Measurements from ENCODE around the gene POC1B.

DNA sequence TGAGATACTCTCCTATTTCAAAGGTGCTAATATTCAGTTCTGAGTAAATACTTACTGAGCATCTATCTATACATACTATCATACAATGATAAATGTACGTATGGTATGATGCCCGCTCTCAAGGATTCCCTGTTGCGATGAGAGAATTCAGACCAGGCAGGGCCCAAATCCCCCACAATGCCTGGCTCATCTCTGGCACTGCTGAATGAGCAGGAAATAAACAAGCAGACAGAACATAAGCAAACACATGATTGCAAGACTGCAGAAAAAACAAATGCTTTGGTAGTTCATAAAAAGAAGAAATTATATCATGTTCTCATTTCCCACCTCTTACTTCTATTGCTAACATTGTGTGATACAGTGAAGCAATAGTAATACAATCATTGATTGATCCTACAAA, 96.3 kb downstream of the POC1B start:
- no peak for TF ChIP-seq TAF1 (IDR thresholded peaks at IDR 0.05; ENCODE audit: low read depth)
- TF ChIP-seq, protein P1, sequence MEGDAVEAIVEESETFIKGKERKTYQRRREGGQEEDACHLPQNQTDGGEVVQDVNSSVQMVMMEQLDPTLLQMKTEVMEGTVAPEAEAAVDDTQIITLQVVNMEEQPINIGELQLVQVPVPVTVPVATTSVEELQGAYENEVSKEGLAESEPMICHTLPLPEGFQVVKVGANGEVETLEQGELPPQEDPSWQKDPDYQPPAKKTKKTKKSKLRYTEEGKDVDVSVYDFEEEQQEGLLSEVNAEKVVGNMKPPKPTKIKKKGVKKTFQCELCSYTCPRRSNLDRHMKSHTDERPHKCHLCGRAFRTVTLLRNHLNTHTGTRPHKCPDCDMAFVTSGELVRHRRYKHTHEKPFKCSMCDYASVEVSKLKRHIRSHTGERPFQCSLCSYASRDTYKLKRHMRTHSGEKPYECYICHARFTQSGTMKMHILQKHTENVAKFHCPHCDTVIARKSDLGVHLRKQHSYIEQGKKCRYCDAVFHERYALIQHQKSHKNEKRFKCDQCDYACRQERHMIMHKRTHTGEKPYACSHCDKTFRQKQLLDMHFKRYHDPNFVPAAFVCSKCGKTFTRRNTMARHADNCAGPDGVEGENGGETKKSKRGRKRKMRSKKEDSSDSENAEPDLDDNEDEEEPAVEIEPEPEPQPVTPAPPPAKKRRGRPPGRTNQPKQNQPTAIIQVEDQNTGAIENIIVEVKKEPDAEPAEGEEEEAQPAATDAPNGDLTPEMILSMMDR (IDR thresholded peaks at IDR 0.05; ENCODE audit: poor library complexity, severe bottlenecking) = no peak
- no peak for TF ChIP-seq POLR2AphosphoS5 (IDR thresholded peaks at IDR 0.05)
- TF ChIP-seq, protein P2, sequence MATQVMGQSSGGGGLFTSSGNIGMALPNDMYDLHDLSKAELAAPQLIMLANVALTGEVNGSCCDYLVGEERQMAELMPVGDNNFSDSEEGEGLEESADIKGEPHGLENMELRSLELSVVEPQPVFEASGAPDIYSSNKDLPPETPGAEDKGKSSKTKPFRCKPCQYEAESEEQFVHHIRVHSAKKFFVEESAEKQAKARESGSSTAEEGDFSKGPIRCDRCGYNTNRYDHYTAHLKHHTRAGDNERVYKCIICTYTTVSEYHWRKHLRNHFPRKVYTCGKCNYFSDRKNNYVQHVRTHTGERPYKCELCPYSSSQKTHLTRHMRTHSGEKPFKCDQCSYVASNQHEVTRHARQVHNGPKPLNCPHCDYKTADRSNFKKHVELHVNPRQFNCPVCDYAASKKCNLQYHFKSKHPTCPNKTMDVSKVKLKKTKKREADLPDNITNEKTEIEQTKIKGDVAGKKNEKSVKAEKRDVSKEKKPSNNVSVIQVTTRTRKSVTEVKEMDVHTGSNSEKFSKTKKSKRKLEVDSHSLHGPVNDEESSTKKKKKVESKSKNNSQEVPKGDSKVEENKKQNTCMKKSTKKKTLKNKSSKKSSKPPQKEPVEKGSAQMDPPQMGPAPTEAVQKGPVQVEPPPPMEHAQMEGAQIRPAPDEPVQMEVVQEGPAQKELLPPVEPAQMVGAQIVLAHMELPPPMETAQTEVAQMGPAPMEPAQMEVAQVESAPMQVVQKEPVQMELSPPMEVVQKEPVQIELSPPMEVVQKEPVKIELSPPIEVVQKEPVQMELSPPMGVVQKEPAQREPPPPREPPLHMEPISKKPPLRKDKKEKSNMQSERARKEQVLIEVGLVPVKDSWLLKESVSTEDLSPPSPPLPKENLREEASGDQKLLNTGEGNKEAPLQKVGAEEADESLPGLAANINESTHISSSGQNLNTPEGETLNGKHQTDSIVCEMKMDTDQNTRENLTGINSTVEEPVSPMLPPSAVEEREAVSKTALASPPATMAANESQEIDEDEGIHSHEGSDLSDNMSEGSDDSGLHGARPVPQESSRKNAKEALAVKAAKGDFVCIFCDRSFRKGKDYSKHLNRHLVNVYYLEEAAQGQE (IDR thresholded peaks at IDR 0.05; ENCODE audit: borderline replicate concordance) = no peak
- TF ChIP-seq SMC3 (conservative IDR thresholded peaks at IDR 0.05; ENCODE audit: poor library complexity) = no peak

Data from neural cell (in vitro differentiated cells).